Mammary epithelial cell (primary cell): ENCODE data around the gene BEGAIN.

ENCODE experiments used
- CTCF ChIP-seq, 2 donors: IDR thresholded peaks in 1 of 2; conservative IDR thresholded peaks in 1 of 2; 2 replicates each; pipeline ENCODE4 v1.5.1; 2011 to 2012; ENCODE audit warnings: inconsistent platforms in 2 of 2, low read length in 2 of 2, mild to moderate bottlenecking in 2 of 2, control low read depth in 1 of 2, low read depth in 1 of 2; ENCODE audit not compliant: insufficient read depth in 1 of 2; ENCODE audit errors: extremely low read depth in 1 of 2
- EZH2 ChIP-seq: IDR thresholded peaks from 2 replicates; pipeline ENCODE4 v1.6.1; 2012; ENCODE audit warnings: low read length, inconsistent platforms, borderline replicate concordance

- TF ChIP-seq CTCF (conservative IDR thresholded peaks at IDR 0.05 in 1 of 2, IDR thresholded peaks at IDR 0.05 in 1 of 2; ENCODE audit: extremely low read depth in 1 of 2, insufficient read depth in 1 of 2, low read depth in 1 of 2, low read length in 2 of 2), result no peak
- no peak for TF ChIP-seq EZH2
These were observed 41.0 kb upstream of the BEGAIN start for GRCh38 chr14:100628225-100628624.
